Keratinocyte (primary cell): ENCODE results near the gene GRB14. TPM values are rescaled to one million over a fixed set of nuclear protein-coding genes. Genes with fewer than 3 reads are reported as not detected.

Source experiments
- DNase-seq: peaks from one replicate; pipeline ENCODE4 v3.0.0-alpha.2; 2011; ENCODE audit warnings: low read depth, missing footprints, low spot score
- FAIRE-seq: peaks from 2 replicates; lab custom pipeline; 2011; peaks lifted over from hg19 to GRCh38; lab: Jason Lieb, UNC
- H2AFZ ChIP-seq: 2 replicates; pipeline ENCODE4 v1.6.0; 2012; ENCODE audit warnings: low read length, control low read depth, inconsistent platforms; ENCODE audit not compliant: control insufficient read depth
- H3K27ac ChIP-seq: 2 replicates; pipeline ENCODE4 v1.5.1; 2011; ENCODE audit warnings: low read length; ENCODE audit not compliant: control insufficient read depth, insufficient read depth
- H3K27me3 ChIP-seq: 3 replicates; pipeline ENCODE4 v1.6.0; 2011; ENCODE audit warnings: low read length; ENCODE audit not compliant: control insufficient read depth, insufficient read depth; ENCODE audit errors: extremely low read depth
- H3K36me3 ChIP-seq, 2 experiments: 2 replicates in 1 of 2; 3 replicates in 1 of 2; pipeline ENCODE4 v1.5.1; 2011; ENCODE audit warnings: low read length in 2 of 2, mild to moderate bottlenecking in 1 of 2; ENCODE audit not compliant: control insufficient read depth in 2 of 2, insufficient read depth in 2 of 2; ENCODE audit errors: extremely low read depth in 1 of 2
- H3K4me1 ChIP-seq: 3 replicates; pipeline ENCODE4 v1.5.1; 2011; ENCODE audit warnings: low read length; ENCODE audit not compliant: control insufficient read depth, insufficient read depth; ENCODE audit errors: extremely low read depth
- H3K4me2 ChIP-seq: 3 replicates; pipeline ENCODE4 v1.6.0; 2011; ENCODE audit warnings: low read depth, low read length; ENCODE audit not compliant: control insufficient read depth, insufficient read depth; ENCODE audit errors: extremely low read depth
- H3K4me3 ChIP-seq, 3 experiments: fragments of 200-600 bp in 1 of 3; sonication (generic) in 1 of 3; 2 replicates in 2 of 3; 3 replicates in 1 of 3; pipeline ENCODE4 v1.5.1; 2011 to 2016; ENCODE audit warnings: low read length in 3 of 3, mild to moderate bottlenecking in 3 of 3, control low read depth in 2 of 3, inconsistent platforms in 1 of 3, low read depth in 1 of 3, mixed read lengths in 1 of 3, mixed run types in 1 of 3, moderate library complexity in 1 of 3; ENCODE audit not compliant: control insufficient read depth in 2 of 3, insufficient read depth in 2 of 3; ENCODE audit errors: extremely low read depth in 1 of 3
- H3K79me2 ChIP-seq: 2 replicates; pipeline ENCODE4 v1.6.0; 2012; ENCODE audit warnings: low read length; ENCODE audit not compliant: control insufficient read depth, insufficient read depth
- H3K9ac ChIP-seq: 3 replicates; pipeline ENCODE4 v1.6.0; 2011; ENCODE audit warnings: low read length; ENCODE audit not compliant: control insufficient read depth, insufficient read depth; ENCODE audit errors: extremely low read depth
- H3K9me1 ChIP-seq: 3 replicates; pipeline ENCODE4 v1.6.0; 2011; ENCODE audit warnings: low read length; ENCODE audit not compliant: control insufficient read depth, insufficient read depth; ENCODE audit errors: extremely low read depth
- H3K9me3 ChIP-seq: 2 replicates; pipeline ENCODE4 v1.5.1; 2012; ENCODE audit warnings: low read depth, low read length; ENCODE audit not compliant: control insufficient read depth
- H4K20me1 ChIP-seq: 3 replicates; pipeline ENCODE4 v1.6.0; 2011; ENCODE audit warnings: low read length; ENCODE audit not compliant: control insufficient read depth, insufficient read depth; ENCODE audit errors: extremely low read depth
- CTCF ChIP-seq, 3 experiments: IDR thresholded peaks in 1 of 3; conservative IDR thresholded peaks in 1 of 3; optimal IDR thresholded peaks in 1 of 3; 2 replicates in 2 of 3; 3 replicates in 1 of 3; pipeline versions ENCODE3 to v1.5.1; 2011; ENCODE audit warnings: low read length in 3 of 3, mild to moderate bottlenecking in 3 of 3, moderate library complexity in 2 of 3, control low read depth in 1 of 3, inconsistent platforms in 1 of 3; ENCODE audit not compliant: insufficient read depth in 2 of 3; ENCODE audit errors: extremely low read depth in 1 of 3
- EZH2 ChIP-seq: IDR thresholded peaks from one replicate; pipeline ENCODE4 v1.6.1; 2012; ENCODE audit warnings: inconsistent platforms, mild to moderate bottlenecking, low read length, moderate library complexity
- dilution Hi-C: fragments of 300-500 bp; cut with MboI; formaldehyde crosslinking; loops from one replicate; pipeline ENCODE4 v1.7.0; 2020; ENCODE audit warnings: low sequenced_read_pairs; ENCODE audit not compliant: extremely low pct_ligation_motif_present
- polyA plus RNA-seq, 5 experiments: library from polyadenylated mRNA; depleted of rRNA in 3 of 5; stranded (reverse) in 3 of 5; stranded (forward) in 1 of 5; unstranded in 1 of 5; fragments of >200 nt; gene quantifications; 1 replicate in 1 of 5; 2 replicates in 3 of 5; 3 replicates in 1 of 5; pipeline versions ENCODE4 v1.2.1 to v1.2.3, GENCODE V29; 2011 to 2012; ENCODE audit warnings: missing spikeins in 2 of 5, low read depth in 1 of 5, low replicate concordance in 1 of 5

The GRB14 gene
- polyA plus RNA-seq, 1 donor (not counting 4 experiments of a cell fraction or from before 2014, with no cell fraction given) = 4.2 TPM

- H3K9me3 ChIP-seq = no peaks in the 10 kb centered on the region
- DNase-seq = no peak
- no peaks in the 10 kb centered on the region for H3K9me1 ChIP-seq
- H3K4me1 ChIP-seq = no peaks in the 10 kb centered on the region
- H3K4me2 ChIP-seq = no peak overlapping the region
- H3K4me3 ChIP-seq = no peak overlapping the region
- dilution Hi-C loops = loop anchor here (25.0 kb wide), 1 partner anchor 1337 kb away; no protein-coding TSS in a partner anchor
- H3K36me3 ChIP-seq = no peaks in the 10 kb centered on the region
- no peaks in the 10 kb centered on the region for H3K79me2 ChIP-seq
- H4K20me1 ChIP-seq = no peaks in the 10 kb centered on the region
- no peak overlapping the region for H2AFZ ChIP-seq
- no peak overlapping the region for H3K9ac ChIP-seq
- TF ChIP-seq EZH2 = no peak
- H3K27ac ChIP-seq = no peak overlapping the region
- H3K27me3 ChIP-seq = no peaks in the 10 kb centered on the region
- FAIRE-seq = no peak
Measured at GRCh38 chr2:164498836-164499235, 122.4 kb downstream of the GRB14 start.

GRCh38 chr2:164496881-164497280 is 124.4 kb downstream of the GRB14 start:
- FAIRE-seq = no peak
- Histone ChIP-seq H3K9me1 (no peaks in the 10 kb centered on the region), H3K36me3 (no peaks in the 10 kb centered on the region), H3K9me3 (no peaks in the 10 kb centered on the region), H3K27ac (no peak overlapping the region), H3K79me2 (no peaks in the 10 kb centered on the region), H3K4me2 (no peak overlapping the region), H3K27me3 (no peaks in the 10 kb centered on the region), H3K4me1 (no peaks in the 10 kb centered on the region), H2AFZ (no peak overlapping the region), H4K20me1 (no peaks in the 10 kb centered on the region), H3K9ac (no peak overlapping the region), H3K4me3 (no peak overlapping the region)
- DNase-seq = no peak
- dilution Hi-C loops = loop anchor here (25.0 kb wide), 1 partner anchor 1335 kb away; no protein-coding TSS in a partner anchor
- TF ChIP-seq EZH2 (no peak), CTCF (optimal IDR thresholded peaks at IDR 0.05 in 1 of 3, IDR thresholded peaks at IDR 0.05 in 1 of 3, conservative IDR thresholded peaks at IDR 0.05 in 1 of 3; ENCODE audit: extremely low read depth in 1 of 3, insufficient read depth in 2 of 3, low read length in 3 of 3) (no peak)

DNA sequence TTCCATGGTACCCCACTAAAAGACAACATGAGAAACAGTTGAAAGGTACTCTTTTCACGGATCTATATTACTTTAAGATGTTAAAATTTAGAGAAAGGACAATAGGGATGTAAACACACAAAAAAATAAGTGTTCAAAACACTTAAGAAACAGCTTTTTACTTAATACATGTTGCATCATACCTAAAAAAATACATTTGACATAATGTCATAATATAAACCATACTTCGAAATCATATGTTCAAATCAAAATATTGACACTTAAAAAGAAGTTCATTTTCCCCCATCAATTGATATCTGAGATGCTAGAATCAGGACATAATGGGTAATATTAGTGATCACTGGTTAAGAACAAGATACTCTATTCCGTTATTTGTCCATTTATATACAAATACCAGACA is 124.9 kb downstream of the GRB14 start:
- Histone ChIP-seq H3K9ac (no peak overlapping the region), H3K9me3 (no peaks in the 10 kb centered on the region), H3K36me3 (no peaks in the 10 kb centered on the region), H2AFZ (no peak overlapping the region), H3K4me2 (no peak overlapping the region), H4K20me1 (no peaks in the 10 kb centered on the region), H3K9me1 (no peaks in the 10 kb centered on the region), H3K4me3 (no peak overlapping the region), H3K4me1 (no peaks in the 10 kb centered on the region), H3K27me3 (no peaks in the 10 kb centered on the region), H3K27ac (no peak overlapping the region), H3K79me2 (no peaks in the 10 kb centered on the region)
- no peak for DNase-seq
- dilution Hi-C loops = loop anchor here (25.0 kb wide), 1 partner anchor 1334 kb away; no protein-coding TSS in a partner anchor
- TF ChIP-seq EZH2 (no peak), CTCF (optimal IDR thresholded peaks at IDR 0.05 in 1 of 3, IDR thresholded peaks at IDR 0.05 in 1 of 3, conservative IDR thresholded peaks at IDR 0.05 in 1 of 3; ENCODE audit: extremely low read depth in 1 of 3, insufficient read depth in 2 of 3, low read length in 3 of 3) (no peak)
- no peak for FAIRE-seq
